ENCODE results near the gene MRPL19.

MRPL19 gene

GRCh38 chr2:75707901-75708300 is 61.3 kb downstream of the MRPL19 start:
- no peaks in the 10 kb centered on the region for H4K20me1 ChIP-seq (ENCODE audit: low read depth, low read length)
- H2AFZ ChIP-seq (ENCODE audit: low read depth, low read length, severe bottlenecking): no peak overlapping the region
- peaks cover 31% of the 10 kb centered on the region for H3K79me2 ChIP-seq (ENCODE audit: insufficient read depth, low read length)
- no peak overlapping the region for H3K9ac ChIP-seq (ENCODE audit: low read length)
- H3K27ac ChIP-seq (ENCODE audit: low read depth, low read length): no peak overlapping the region
- peaks cover 20% of the 10 kb centered on the region for H3K36me3 ChIP-seq (ENCODE audit: low read length)
- H3K27me3 ChIP-seq (ENCODE audit: low read length): no peaks in the 10 kb centered on the region
- H3K4me3 ChIP-seq (ENCODE audit: insufficient read depth, low read length, poor library complexity, severe bottlenecking): no peak overlapping the region
- H3K9me3 ChIP-seq (ENCODE audit: insufficient read depth, low read length): no peaks in the 10 kb centered on the region
- TF ChIP-seq EZH2phosphoT487 (conservative IDR thresholded peaks at IDR 0.05; ENCODE audit: low read length) (no peak), CTCF (IDR thresholded peaks at IDR 0.05; ENCODE audit: insufficient read depth, low read length, poor library complexity, severe bottlenecking) (no peak)
- peak overlapping the region; percentile 23 for H3K4me2 ChIP-seq (ENCODE audit: low read depth, low read length, poor library complexity, severe bottlenecking)
- H3K9me2 ChIP-seq (replicated peaks; ENCODE audit: insufficient read depth, low read length): no peaks in the 10 kb centered on the region
- peaks cover 11% of the 10 kb centered on the region; the same call in 1 of the 2 replicates for H3F3A ChIP-seq (ENCODE audit: insufficient read depth)

- H4K20me1 ChIP-seq (ENCODE audit: low read depth, low read length): no peaks in the 10 kb centered on the region
- H3K4me3 ChIP-seq (ENCODE audit: insufficient read depth, low read length, poor library complexity, severe bottlenecking): peak overlapping the region; percentile 97
- H3K36me3 ChIP-seq (ENCODE audit: low read length): 0 out of 2 replicates have a peak, but pooled peaks cover 7% of the 10 kb centered on the region
- H3K4me2 ChIP-seq (ENCODE audit: low read depth, low read length, poor library complexity, severe bottlenecking): peak overlapping the region; percentile 100
- H3F3A ChIP-seq (ENCODE audit: insufficient read depth): peaks cover 11% of the 10 kb centered on the region; the same call in 1 of the 2 replicates
- peaks cover 31% of the 10 kb centered on the region for H3K79me2 ChIP-seq (ENCODE audit: insufficient read depth, low read length)
- H3K9me2 ChIP-seq (replicated peaks; ENCODE audit: insufficient read depth, low read length): no peaks in the 10 kb centered on the region
- H3K27ac ChIP-seq (ENCODE audit: low read depth, low read length): peak overlapping the region; percentile 94; the same call in 1 of the 2 replicates
- no peaks in the 10 kb centered on the region for H3K27me3 ChIP-seq (ENCODE audit: low read length)
- no peak for TF ChIP-seq CTCF (IDR thresholded peaks at IDR 0.05; ENCODE audit: insufficient read depth, low read length, poor library complexity, severe bottlenecking)
- TF ChIP-seq EZH2phosphoT487 (conservative IDR thresholded peaks at IDR 0.05; ENCODE audit: low read length): no peak
- no peaks in the 10 kb centered on the region for H3K9me3 ChIP-seq (ENCODE audit: insufficient read depth, low read length)
- H3K9ac ChIP-seq (ENCODE audit: low read length): peak overlapping the region; percentile 99
- no peak overlapping the region for H2AFZ ChIP-seq (ENCODE audit: low read depth, low read length, severe bottlenecking)
These were observed 62.7 kb downstream of the MRPL19 start for GRCh38 chr2:75709297-75709696.

- Histone ChIP-seq H3K27ac (ENCODE audit: low read depth, low read length) (peak overlapping the region; percentile 94), H3K9ac (ENCODE audit: low read length) (peak overlapping the region; percentile 99), H3K79me2 (ENCODE audit: insufficient read depth, low read length) (peaks cover 31% of the 10 kb centered on the region), H4K20me1 (ENCODE audit: low read depth, low read length) (no peaks in the 10 kb centered on the region), H3F3A (ENCODE audit: insufficient read depth) (peaks cover 11% of the 10 kb centered on the region; the same call in 1 of the 2 replicates), H3K4me3 (ENCODE audit: insufficient read depth, low read length, poor library complexity, severe bottlenecking) (peak overlapping the region; percentile 97), H3K9me3 (ENCODE audit: insufficient read depth, low read length) (no peaks in the 10 kb centered on the region), H3K9me2 (replicated peaks; ENCODE audit: insufficient read depth, low read length) (no peaks in the 10 kb centered on the region), H3K36me3 (ENCODE audit: low read length) (0 out of 2 replicates have a peak, but pooled peaks cover 5% of the 10 kb centered on the region), H3K27me3 (ENCODE audit: low read length) (no peaks in the 10 kb centered on the region), H2AFZ (ENCODE audit: low read depth, low read length, severe bottlenecking) (peak overlapping the region; percentile 100), H3K4me2 (ENCODE audit: low read depth, low read length, poor library complexity, severe bottlenecking) (peak overlapping the region; percentile 100)
- TF ChIP-seq CTCF (IDR thresholded peaks at IDR 0.05; ENCODE audit: insufficient read depth, low read length, poor library complexity, severe bottlenecking) (no peak), EZH2phosphoT487 (conservative IDR thresholded peaks at IDR 0.05; ENCODE audit: low read length) (no peak)
These were observed 63.6 kb downstream of the MRPL19 start for GRCh38 chr2:75710220-75710576.
